ENCODE data around the gene BLOC1S5.
"Not testable (repeated sequence)": the region's sequence is repeated elsewhere in the genome, so short reads cannot be mapped to it uniquely, and the experiment has no call there.

Gene BLOC1S5

GRCh38 chr6:7992002-7992815, 72.0 kb downstream of the BLOC1S5 start:
- no peak for DNase-seq (ENCODE audit: low read depth)

GRCh38 chr6:7991536-7991935, 72.7 kb downstream of the BLOC1S5 start:
- DNase-seq (ENCODE audit: low read depth), result no peak

- DNase-seq (ENCODE audit: low read depth), result no peak
These were observed 78.0 kb downstream of the BLOC1S5 start for GRCh38 chr6:7986219-7986618.

- DNase-seq (ENCODE audit: low read depth), result not testable (repeated sequence)
These were observed 80.2 kb downstream of the BLOC1S5 start for GRCh38 chr6:7983967-7984366.

GRCh38 chr6:7979831-7980230, 84.4 kb downstream of the BLOC1S5 start:
- no peak for DNase-seq (ENCODE audit: low read depth)

- DNase-seq (ENCODE audit: low read depth), result no peak
These were observed 85.5 kb downstream of the BLOC1S5 start for GRCh38 chr6:7978736-7979135.

GRCh38 chr6:7976485-7977056, 87.6 kb downstream of the BLOC1S5 start:
- no peak for DNase-seq (ENCODE audit: low read depth)

GRCh38 chr6:7975764-7976146, 88.4 kb downstream of the BLOC1S5 start:
- DNase-seq (ENCODE audit: low read depth), result no peak

- DNase-seq (ENCODE audit: low read depth), result peak; percentile 74
These were observed 89.0 kb downstream of the BLOC1S5 start for GRCh38 chr6:7974938-7975763.

GRCh38 chr6:7974565-7974937, 89.6 kb downstream of the BLOC1S5 start:
- no peak for DNase-seq (ENCODE audit: low read depth)

- DNase-seq (ENCODE audit: low read depth), result no peak
These were observed 90.6 kb downstream of the BLOC1S5 start for GRCh38 chr6:7973584-7973983.

- no peak for DNase-seq (ENCODE audit: low read depth)
These were observed 92.7 kb downstream of the BLOC1S5 start for GRCh38 chr6:7971499-7971898.

GRCh38 chr6:7970616-7971015, 93.6 kb downstream of the BLOC1S5 start:
- no peak for DNase-seq (ENCODE audit: low read depth)
